HG03354 (cell line): ENCODE measurements around the gene CLEC12A.
"Not testable (repeated sequence)": the region's sequence is repeated elsewhere in the genome, so short reads cannot be mapped to it uniquely, and the experiment has no call there.

ENCODE experiments used
- ATAC-seq: cut with Tn5 transposase; IDR thresholded peaks from one replicate; pipeline ENCODE4 v1.9.1; 2021; ENCODE audit warnings: mild to moderate bottlenecking; ENCODE audit not compliant: unreplicated experiment, poor library complexity, severe bottlenecking

Gene CLEC12A

GRCh38 chr12:9971181-9971580 lies at the start of gene CLEC12A:
TSS of gene CLEC12A (plus strand) at chr12:9971409. CDS start at chr12:9971597, 188 bp downstream.
- ATAC-seq = no peak

- no peak for ATAC-seq
Measured at GRCh38 chr12:9922429-9922828, 48.8 kb upstream of the CLEC12A start.

- no peak for ATAC-seq
Measured at GRCh38 chr12:9925705-9926393, 45.4 kb upstream of the CLEC12A start.

DNA sequence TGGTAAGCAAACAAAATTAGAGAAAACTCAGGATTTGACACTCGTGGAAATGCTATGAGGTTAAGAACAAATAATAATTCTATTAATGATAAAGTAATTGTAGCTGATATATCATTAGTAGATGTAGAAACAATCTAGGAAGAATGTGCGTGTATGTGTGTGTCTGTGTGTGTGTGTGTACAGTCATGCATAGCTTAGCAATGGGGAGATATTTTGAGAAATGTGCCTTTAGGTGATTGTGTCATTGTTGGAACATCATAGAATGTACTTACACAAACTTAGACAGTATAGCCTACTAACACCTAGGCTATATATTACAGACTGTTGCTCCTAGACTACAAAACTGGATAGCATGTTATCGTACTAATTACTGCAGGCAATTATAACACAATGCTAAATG lies 44.3 kb upstream of the CLEC12A start:
- no peak for ATAC-seq

DNA sequence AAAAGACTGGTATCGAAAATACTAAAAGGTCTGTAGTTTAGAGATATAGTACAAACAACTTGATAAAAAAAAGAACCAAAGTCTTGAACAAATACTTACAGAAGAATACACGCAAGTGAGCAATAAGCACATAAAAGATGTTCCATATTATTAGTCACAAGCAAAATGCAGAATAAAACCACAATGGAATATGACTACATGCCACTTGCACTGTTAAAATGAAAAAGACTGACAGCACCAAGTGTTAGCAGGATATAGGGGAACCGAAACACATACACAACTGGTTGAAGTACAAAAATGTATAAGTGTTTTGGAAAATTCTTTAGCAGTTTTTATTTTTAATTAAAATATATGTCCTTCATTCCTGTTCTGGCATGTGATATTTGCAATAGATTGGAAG lies 42.6 kb upstream of the CLEC12A start:
- no peak for ATAC-seq

- no peak for ATAC-seq
Measured at GRCh38 chr12:9931245-9931644, 40.0 kb upstream of the CLEC12A start.

DNA sequence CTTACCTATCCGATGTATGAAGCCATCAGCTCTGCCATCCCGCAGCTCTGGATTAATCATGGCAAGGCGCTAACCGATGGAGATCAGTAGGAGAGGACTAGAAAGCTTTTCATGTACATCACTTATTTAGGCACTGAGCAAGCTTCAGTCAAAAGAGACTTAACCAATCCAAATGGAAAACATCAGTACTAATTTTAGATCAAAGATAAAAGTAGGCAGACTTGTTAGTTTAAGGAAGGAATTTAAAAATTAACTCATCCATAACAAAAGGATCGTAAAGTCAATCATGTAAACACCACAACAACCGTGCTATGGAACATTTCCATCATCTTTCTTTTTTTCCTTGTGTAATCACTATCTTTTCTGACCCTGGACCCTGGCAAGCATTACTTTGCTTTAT lies 38.9 kb upstream of the CLEC12A start, which contains the start of gene CLEC2A:
TSS of gene CLEC2A (minus strand) at position 101 of the 400 bp plus-strand sequence. CDS start at position 60, 41 bp downstream.
- ATAC-seq = no peak

GRCh38 chr12:9933958-9934357 lies 37.3 kb upstream of the CLEC12A start:
- no peak for ATAC-seq

DNA sequence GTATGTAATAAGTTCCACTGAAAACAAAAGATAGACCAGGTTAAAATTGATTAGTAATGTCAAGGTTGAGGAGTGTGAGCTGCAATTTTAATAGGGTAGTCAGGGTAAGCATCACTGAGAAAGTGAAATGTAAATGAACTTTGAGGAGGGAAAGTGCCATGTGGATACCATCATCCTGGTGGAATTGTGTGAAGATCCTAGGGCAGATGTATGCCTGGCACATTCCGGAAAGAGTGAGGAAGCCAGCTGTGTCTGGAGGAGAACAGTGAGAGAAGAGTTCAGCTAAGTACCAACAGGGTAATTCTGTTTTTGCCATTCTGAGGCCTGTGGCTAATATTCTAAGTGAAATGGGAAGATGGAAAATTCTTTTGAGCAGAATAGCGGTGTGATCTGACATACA lies 36.2 kb upstream of the CLEC12A start:
- no peak for ATAC-seq

DNA sequence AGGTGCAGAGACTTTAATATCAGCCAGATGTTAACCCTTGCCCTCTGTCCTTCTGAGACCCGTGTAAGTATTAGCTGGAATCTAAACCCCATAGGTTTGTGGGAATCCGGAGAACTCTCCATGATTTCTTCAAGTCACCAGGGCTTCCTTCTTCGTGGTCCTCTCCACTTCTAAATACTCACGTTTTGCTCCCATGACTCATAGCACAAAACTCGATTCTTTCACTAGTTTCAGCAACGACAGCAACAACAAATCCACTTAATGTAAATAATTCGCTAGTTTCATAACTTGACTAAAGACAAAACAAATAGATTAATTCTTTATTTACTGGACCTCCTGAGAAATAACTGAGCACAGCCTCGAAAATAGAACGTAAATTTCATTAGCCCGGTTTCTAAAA lies 34.6 kb upstream of the CLEC12A start:
- no peak for ATAC-seq

DNA sequence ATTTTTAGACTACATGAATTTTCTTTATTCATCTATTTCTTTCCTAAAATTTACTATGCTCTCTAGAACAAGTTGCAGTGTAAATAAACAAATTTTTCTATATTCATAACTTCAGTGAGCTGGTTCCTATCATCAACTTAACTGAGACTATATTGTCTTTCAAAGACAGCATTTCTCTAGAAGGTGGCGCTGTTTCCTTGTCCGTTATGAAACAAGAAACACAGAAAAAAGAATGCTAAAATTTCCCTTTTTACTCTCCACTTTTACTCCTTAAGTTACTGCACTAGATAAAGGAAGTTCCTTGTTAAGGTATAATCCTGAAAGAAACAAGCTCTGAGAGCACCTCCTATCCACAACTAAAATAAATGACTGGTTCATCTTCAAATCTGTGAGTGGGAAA lies 30.8 kb upstream of the CLEC12A start:
- ATAC-seq = no peak

DNA sequence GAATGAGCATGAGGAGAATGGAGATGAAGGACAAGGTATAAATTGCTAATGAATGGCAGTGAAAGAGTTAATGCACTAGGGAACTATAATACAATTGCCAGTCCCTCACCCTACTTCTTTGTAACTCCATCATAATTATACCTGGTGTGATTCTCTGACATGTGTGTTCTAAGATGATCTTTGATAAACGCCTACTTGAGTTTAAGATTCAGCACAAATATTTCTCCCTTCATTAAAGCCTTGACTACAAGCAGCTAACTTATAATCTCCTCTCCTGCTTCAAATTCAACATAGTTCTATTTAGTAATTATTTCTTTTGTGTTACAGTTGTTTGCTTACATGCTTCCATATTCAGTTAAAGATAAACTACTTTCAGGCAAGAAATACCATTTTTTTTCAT lies 29.4 kb upstream of the CLEC12A start:
- ATAC-seq = no peak

DNA sequence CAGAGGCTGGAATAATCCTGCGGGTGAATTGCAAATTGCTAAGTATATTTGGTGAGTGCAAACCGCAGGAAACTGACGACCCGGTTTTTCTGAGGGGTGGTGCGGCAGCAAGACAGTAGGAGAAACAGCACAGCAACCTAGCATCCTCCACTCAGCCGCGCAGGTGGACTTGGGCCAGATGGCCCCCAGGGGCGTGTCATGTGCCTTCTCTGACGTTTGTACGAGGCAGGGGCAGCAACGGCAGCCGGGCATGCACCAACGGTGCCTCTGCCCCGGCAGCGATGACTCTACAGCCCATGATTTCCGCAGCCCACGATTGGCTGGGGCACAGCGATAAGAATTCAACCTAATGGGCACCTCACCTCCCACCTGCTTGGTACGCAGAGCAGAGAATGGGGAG lies 28.0 kb upstream of the CLEC12A start:
- ATAC-seq = no peak

- no peak for ATAC-seq
Measured at GRCh38 chr12:9944391-9944790, 26.8 kb upstream of the CLEC12A start.

- no peak for ATAC-seq
Measured at GRCh38 chr12:9947674-9948073, 23.5 kb upstream of the CLEC12A start.

DNA sequence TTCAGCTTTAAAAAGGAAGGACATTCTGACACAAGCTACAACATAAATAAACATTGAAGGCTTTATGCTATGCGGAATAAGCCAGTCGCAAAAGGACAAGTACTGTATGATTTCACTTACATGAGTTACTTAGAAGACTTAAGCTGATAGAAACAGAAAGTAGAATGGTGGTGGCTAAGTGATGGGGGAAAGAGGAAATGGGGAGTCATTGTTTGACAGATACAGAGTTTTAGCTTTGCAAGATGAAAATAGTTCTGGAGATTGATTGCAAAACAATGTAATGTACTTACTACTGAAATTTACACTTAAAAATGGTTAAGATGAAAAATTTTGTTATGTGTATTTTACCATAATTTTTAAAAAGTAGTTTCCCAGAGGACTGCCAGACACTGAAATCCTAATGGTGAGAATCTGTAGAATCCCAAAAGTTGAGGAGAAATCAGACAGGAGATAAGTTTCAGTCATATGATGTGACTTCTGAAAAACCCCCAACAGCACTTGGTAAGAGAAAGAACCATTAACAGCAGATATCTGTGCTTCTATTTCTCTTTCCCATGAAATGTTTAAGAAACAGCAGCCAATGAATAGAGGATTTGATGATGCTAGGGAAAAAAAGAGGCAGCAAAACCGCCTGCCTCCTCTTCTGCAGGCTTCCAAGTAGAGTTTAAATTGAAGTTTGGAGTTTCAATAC lies 22.5 kb upstream of the CLEC12A start:
- peak; percentile 96 for ATAC-seq

DNA sequence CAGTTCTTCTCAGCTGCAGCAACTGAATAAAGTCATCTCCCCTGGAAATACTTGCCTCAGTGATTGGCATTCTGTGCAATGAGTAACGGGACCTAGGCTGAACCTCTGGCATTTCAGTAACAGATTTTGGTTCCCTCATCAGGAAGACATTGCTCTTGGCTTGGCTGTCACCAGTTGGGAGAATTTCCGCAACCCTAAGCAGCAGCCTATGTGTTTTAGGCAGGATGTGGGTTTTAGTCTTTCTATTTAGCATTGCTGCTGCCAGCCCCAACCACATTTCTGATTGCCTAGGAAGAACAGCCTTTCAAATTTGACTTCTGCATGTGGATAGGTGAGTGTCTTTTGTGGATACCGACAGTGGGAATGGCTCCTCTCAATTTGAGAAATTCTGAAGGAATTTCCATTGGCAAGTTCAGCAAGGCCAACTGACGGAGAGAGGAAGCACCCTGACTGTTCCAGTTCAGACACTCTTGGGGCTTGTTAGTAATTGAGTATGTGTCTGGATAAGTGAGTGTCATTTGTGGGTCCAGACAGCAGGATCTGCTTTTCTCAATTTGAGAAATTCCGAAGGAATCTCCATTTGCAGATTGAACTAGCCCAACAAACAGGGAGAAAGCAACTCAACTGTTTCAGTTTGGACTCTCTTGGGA lies 20.1 kb upstream of the CLEC12A start:
- peak; percentile 50 for ATAC-seq

GRCh38 chr12:9952954-9953729 lies 18.1 kb upstream of the CLEC12A start:
- not testable (repeated sequence) for ATAC-seq

DNA sequence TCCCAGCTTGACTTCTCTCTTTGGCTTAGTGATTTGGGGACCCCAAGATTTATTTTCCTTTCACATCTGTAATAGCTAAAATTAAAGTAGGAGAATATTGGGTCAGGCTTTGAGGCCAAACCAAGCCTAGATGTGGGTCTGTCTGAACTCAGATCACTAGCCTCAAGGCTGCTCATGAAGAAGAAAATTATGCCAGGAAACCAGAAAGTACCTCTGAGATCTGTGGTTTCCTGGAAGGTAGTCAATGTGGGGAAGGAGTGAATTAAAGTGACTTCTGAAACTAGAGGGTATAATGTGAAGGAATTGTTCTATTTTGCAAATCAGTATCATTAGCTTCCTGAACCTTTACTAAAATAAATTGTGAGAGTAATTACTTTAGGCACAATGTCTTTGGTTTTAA lies 13.4 kb upstream of the CLEC12A start:
- no peak for ATAC-seq

GRCh38 chr12:9960590-9960989 lies 10.6 kb upstream of the CLEC12A start:
- no peak for ATAC-seq
